NB4 (cell line): ENCODE results near the gene CCDC81.
A peak's percentile ranks its signal among the peaks of the same experiment; 100 is the strongest.
"Not testable (repeated sequence)": the region's sequence is repeated elsewhere in the genome, so short reads cannot be mapped to it uniquely, and the experiment has no call there.

ENCODE experiments used
- DNase-seq: peaks from one replicate; pipeline ENCODE4 v3.0.0; 2010; ENCODE audit warnings: low read depth
- H3K4me3 ChIP-seq: one replicate; pipeline ENCODE4 v1.5.1; 2011; ENCODE audit warnings: mild to moderate bottlenecking, low read depth, low read length, moderate library complexity
- MYC ChIP-seq: IDR thresholded peaks from 2 replicates; pipeline ENCODE4 v1.6.1; 2011; ENCODE audit warnings: low read depth, low read length
- POLR2A ChIP-seq: IDR thresholded peaks from 2 replicates; pipeline ENCODE4 v1.6.1; 2011; ENCODE audit warnings: mild to moderate bottlenecking; ENCODE audit not compliant: insufficient read length; ENCODE audit errors: extremely low read depth
- TF ChIP-seq, protein P1 (sequence below): IDR thresholded peaks from 2 replicates; pipeline ENCODE4 v1.6.1; 2011; ENCODE audit warnings: low read depth, low read length
- TF ChIP-seq, protein P2 (sequence below): IDR thresholded peaks from one replicate; pipeline ENCODE4 v1.5.1; 2012; ENCODE audit warnings: low read depth, low read length

The CCDC81 gene

DNA sequence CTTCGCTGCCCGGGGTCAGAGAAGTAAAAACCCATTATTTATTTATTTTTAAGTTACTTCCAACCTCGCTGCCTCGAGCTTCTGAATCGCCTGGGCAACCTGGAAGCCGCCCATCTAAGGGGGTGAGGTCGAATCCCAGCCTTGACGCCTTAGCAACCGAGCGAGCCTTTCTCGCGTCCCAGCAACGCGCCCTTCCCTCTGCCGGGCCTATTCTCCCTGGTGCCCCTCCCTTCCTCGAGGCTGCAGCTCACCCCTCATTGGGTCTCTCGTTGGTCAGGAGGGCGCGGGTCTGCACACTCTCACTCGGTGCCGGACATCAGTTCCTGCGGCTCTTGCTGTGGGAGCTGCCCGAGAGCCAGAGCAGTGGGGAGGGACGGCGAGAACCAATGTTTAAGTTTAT lies at the start of gene CCDC81:
CCDC81 (plus strand) TSS at position 302 of the 400 bp plus-strand sequence. CDS start 277 bp downstream, outside the sequence.
- H3K4me3 ChIP-seq: no peak within 1 kb of the TSS
- no peak for DNase-seq
- no peak for TF ChIP-seq POLR2A
- TF ChIP-seq, protein P1, sequence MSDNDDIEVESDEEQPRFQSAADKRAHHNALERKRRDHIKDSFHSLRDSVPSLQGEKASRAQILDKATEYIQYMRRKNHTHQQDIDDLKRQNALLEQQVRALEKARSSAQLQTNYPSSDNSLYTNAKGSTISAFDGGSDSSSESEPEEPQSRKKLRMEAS: no peak
- TF ChIP-seq, protein P2, sequence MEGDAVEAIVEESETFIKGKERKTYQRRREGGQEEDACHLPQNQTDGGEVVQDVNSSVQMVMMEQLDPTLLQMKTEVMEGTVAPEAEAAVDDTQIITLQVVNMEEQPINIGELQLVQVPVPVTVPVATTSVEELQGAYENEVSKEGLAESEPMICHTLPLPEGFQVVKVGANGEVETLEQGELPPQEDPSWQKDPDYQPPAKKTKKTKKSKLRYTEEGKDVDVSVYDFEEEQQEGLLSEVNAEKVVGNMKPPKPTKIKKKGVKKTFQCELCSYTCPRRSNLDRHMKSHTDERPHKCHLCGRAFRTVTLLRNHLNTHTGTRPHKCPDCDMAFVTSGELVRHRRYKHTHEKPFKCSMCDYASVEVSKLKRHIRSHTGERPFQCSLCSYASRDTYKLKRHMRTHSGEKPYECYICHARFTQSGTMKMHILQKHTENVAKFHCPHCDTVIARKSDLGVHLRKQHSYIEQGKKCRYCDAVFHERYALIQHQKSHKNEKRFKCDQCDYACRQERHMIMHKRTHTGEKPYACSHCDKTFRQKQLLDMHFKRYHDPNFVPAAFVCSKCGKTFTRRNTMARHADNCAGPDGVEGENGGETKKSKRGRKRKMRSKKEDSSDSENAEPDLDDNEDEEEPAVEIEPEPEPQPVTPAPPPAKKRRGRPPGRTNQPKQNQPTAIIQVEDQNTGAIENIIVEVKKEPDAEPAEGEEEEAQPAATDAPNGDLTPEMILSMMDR: no peak
- no peak for TF ChIP-seq MYC

DNA sequence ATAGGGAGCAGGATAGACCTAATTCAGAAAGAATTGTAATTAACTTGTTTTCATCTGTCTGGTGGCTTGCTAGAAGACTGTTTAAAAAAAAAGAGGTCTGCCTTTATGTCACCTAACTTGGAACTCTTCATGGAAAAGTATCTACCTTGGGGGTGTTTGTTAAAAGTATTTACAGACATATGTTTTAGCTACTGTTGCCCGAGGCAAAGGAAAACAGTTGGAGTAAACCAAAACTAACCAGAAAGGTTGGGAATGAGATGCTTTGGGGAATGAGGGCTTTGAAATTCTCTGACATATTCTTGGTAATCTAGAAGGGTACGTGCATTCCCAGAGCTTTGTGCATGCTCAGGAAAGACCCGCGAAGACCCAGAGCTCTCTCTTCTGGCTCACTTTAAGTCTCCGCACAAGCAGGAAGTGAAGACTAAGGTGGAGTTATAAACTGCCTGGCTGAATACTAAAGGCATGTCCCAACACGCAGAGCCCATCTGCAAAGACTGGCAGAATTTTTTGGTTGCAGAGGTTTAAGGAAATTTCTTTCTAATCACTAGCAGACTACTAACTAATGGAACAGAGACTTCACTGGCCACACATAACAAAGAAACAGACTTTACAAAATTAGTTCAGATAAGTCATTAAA lies 39.4 kb upstream of the CCDC81 start:
- H3K4me3 ChIP-seq: no peak overlapping the region
- no peak for TF ChIP-seq MYC
- TF ChIP-seq, protein P1: no peak
- TF ChIP-seq, protein P2: no peak
- TF ChIP-seq POLR2A: no peak
- no peak for DNase-seq

DNA sequence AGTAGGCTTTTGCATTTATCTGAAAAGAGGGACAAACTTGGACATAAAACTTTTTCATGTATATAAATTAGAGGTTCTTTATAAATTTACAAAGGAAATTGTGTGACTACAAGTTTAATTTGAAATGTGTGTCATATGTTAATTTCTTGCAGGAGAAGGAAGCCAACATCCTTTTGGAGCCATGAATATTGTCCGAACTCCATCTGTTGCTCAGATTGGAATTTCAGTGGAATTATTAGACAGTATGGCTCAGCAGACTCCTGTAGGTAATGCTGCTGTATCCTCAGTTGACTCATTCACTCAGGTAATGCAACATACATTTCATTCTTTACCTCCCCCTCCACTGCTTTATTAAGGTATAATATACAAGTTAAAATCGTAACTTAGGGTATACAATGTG lies 37.5 kb upstream of the CCDC81 start:
- no peak for DNase-seq
- no peak overlapping the region for H3K4me3 ChIP-seq
- no peak for TF ChIP-seq POLR2A
- TF ChIP-seq MYC: no peak
- TF ChIP-seq, protein P1: no peak
- TF ChIP-seq, protein P2: no peak

DNA sequence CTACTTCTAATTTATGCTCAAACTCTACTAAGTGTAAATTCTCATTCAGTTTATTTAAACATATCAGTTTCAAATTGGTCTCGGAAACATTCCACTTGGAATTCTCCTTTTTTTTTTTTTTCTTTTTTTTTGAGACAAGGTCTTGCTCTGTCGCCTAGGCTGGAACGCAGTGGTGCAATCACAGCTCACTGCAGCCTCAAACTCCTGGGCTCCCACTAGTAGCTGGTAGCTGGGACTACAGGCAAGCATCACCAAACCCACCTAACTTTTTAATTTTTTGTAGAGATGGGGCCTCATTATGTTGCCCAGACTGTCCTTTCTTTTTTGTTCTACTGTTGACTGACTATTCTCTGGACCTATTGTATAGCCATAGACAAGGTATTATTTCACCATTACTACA lies 33.3 kb upstream of the CCDC81 start:
- TF ChIP-seq, protein P1: no peak
- TF ChIP-seq, protein P2: no peak
- no peak for TF ChIP-seq MYC
- no peak for TF ChIP-seq POLR2A

DNA sequence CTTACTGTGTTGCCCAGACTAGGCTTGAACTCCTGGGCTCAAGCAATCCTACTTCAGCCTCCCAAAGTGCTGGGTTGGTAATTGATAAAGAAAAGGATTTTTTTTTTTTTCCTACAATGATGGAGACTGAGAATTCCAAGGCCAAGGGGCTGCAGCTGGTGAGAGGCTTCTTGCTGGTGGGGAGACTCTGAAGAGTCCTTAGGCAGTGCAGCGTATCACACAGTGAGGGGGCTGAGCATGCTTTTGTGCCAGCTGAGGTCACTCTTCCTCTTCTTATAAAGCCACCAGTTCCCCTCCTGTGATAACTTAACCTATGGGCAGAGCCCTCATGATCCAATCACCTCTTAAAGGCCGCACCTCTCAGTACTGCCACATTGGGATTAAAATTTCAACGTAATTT lies 28.2 kb upstream of the CCDC81 start:
- DNase-seq: peak; percentile 20
- TF ChIP-seq POLR2A: no peak
- TF ChIP-seq, protein P2: peak; percentile 4
- no peak overlapping the region for H3K4me3 ChIP-seq

More for the DNA sequence above, 33.3 kb upstream of the CCDC81 start:
- DNase-seq: no peak
- H3K4me3 ChIP-seq: no peak overlapping the region

DNA sequence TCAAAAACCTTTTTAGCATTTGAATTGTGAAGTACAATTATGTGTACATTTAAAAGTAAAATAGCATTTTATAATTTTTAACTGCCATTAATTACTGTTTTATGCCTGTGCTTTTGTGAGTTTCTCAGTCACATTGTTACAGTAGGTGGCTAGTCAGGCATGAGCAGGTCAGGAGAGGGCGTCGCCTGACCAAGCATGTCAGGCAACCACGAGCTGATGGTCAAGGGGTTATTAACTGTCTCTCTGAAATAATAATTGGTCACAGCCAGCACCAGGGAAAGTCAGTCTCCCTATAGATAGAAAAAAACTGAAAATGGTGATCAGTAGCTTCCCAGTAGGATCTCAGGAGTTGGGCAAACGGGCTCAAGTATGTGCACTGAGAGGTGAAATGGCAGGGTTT lies 19.4 kb upstream of the CCDC81 start:
- TF ChIP-seq, protein P1: no peak
- no peak for TF ChIP-seq MYC
- TF ChIP-seq, protein P2: no peak
- TF ChIP-seq POLR2A: no peak
- no peak overlapping the region for H3K4me3 ChIP-seq
- DNase-seq: no peak

DNA sequence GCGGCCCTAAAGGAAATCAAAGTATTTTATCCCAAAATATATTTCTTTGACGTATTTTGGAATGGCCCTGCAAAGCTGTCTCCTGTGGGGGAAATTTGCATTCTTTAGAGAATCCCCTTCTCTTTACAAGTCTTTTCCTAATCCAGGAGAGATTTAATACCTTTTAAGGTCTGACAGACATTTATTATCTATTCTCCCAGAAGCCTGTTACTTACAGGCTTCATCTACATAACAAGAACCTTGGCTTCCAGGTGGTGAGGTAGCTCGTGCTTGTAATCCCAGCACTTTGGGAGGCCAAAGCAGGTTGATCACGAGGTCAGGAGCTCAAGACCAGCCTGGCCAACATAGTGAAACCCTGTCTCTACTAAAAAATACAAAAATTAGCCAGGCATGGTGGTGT lies 17.3 kb upstream of the CCDC81 start:
- not testable (repeated sequence) for H3K4me3 ChIP-seq, DNase-seq
